ENCODE results near the gene PTPRT. TPM values are rescaled to one million over a fixed set of nuclear protein-coding genes. Genes with fewer than 3 reads are reported as not detected.

The PTPRT gene
- total RNA-seq, 1 experiment from 2014 or later, result not detected

DNA sequence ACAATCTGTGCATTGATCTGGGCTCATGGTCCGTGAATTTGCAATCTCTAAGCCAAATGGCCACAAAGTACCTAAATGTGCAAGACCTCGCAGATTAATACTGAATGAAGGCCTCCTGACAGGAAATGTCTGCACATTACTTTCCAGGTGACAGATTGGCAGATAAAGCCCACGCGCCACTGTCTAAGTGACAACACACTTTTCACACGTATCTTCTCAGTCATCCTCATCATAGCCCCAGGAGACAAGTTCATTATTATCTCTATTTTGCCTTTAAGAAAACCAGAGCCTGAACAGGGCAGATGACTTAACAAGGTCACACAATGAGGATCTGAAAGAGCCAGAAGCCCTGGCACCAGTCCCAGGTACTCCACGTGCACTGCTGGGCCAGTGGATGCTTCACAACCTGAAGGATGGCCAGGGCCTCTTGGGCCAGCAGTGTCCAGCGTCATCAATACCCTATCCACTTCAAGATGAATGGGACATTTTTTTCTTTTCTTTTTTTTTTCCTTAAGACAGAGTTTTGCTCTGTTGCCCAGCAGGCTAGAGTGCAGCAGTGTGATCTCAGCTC lies 266.3 kb downstream of the PTPRT start:
- Histone ChIP-seq H3K4me1 (ENCODE audit: insufficient read depth, low read length, poor library complexity, severe bottlenecking) (no peaks in the 10 kb centered on the region), H3K4me3 (ENCODE audit: low read depth, low read length, poor library complexity, severe bottlenecking) (no peak overlapping the region), H3K36me3 (ENCODE audit: insufficient read depth, low read length, poor library complexity, severe bottlenecking) (no peaks in the 10 kb centered on the region), H3K9me3 (ENCODE audit: low read depth, low read length, poor library complexity, severe bottlenecking) (no peaks in the 10 kb centered on the region), H3K27ac (ENCODE audit: low read depth, low read length, poor library complexity, severe bottlenecking) (no peak overlapping the region), H3K27me3 (replicated peaks; ENCODE audit: insufficient read depth, low read depth, low read length, poor library complexity) (no peaks in the 10 kb centered on the region)
- no peak for DNase-seq (ENCODE audit: low spot score)
- TF ChIP-seq EZH2 (IDR thresholded peaks at IDR 0.05; ENCODE audit: borderline replicate concordance, low read depth, low read length, poor library complexity, severe bottlenecking) (no peak), CTCF (conservative IDR thresholded peaks at IDR 0.05; ENCODE audit: low read depth, low read length) (no peak)
- BruUV-seq (replicated peaks), result no TSS peak
- intact Hi-C loops (cut with micrococcal nuclease; ENCODE audit: unreplicated experiment), result no loop called here
- CTCF ChIA-PET, result no interaction called here
- POLR2A ChIA-PET (ENCODE audit: low non-redundant PET), result no interaction called here

DNA sequence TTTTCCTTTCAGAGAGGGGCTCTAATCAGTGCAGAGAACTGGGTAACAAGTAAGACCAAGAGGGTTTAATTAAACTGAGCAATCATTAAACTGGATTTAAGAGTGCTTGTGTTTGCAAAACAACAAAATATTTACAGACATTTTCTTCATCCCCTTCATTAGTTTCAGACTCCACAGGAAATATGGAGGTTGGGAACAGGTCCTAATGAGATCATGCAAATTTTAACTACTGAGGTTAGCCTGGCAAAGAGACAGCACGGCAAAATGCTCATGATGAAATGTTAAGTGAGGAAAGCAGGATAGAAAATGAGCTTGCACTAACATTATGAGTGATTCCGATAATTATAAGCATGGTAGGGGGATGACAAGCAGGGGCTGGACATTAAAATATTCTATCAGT lies 268.9 kb downstream of the PTPRT start:
- H3K4me3 ChIP-seq (ENCODE audit: low read depth, low read length, poor library complexity, severe bottlenecking), result no peak overlapping the region
- TF ChIP-seq CTCF (conservative IDR thresholded peaks at IDR 0.05; ENCODE audit: low read depth, low read length) (no peak), EZH2 (IDR thresholded peaks at IDR 0.05; ENCODE audit: borderline replicate concordance, low read depth, low read length, poor library complexity, severe bottlenecking) (no peak)
- H3K36me3 ChIP-seq (ENCODE audit: insufficient read depth, low read length, poor library complexity, severe bottlenecking), result no peaks in the 10 kb centered on the region
- H3K9me3 ChIP-seq (ENCODE audit: low read depth, low read length, poor library complexity, severe bottlenecking), result no peaks in the 10 kb centered on the region
- no peak overlapping the region for H3K27ac ChIP-seq (ENCODE audit: low read depth, low read length, poor library complexity, severe bottlenecking)
- ChIA-PET POLR2A (ENCODE audit: low non-redundant PET) (no interaction called here), CTCF (no interaction called here)
- no peaks in the 10 kb centered on the region for H3K4me1 ChIP-seq (ENCODE audit: insufficient read depth, low read length, poor library complexity, severe bottlenecking)
- H3K27me3 ChIP-seq (replicated peaks; ENCODE audit: insufficient read depth, low read depth, low read length, poor library complexity), result no peaks in the 10 kb centered on the region
- intact Hi-C loops (cut with micrococcal nuclease; ENCODE audit: unreplicated experiment), result no loop called here
- no peak for DNase-seq (ENCODE audit: low spot score)
- BruUV-seq (replicated peaks), result no TSS peak

- TF ChIP-seq EZH2 (IDR thresholded peaks at IDR 0.05; ENCODE audit: borderline replicate concordance, low read depth, low read length, poor library complexity, severe bottlenecking), result no peak
- TF ChIP-seq CTCF (conservative IDR thresholded peaks at IDR 0.05; ENCODE audit: low read depth, low read length), result no peak
- no TSS peak for BruUV-seq (replicated peaks)
- ChIA-PET CTCF (no interaction called here), POLR2A (ENCODE audit: low non-redundant PET) (no interaction called here)
- Histone ChIP-seq H3K36me3 (ENCODE audit: insufficient read depth, low read length, poor library complexity, severe bottlenecking) (no peaks in the 10 kb centered on the region), H3K27me3 (replicated peaks; ENCODE audit: insufficient read depth, low read depth, low read length, poor library complexity) (no peaks in the 10 kb centered on the region), H3K4me3 (ENCODE audit: low read depth, low read length, poor library complexity, severe bottlenecking) (no peak overlapping the region), H3K4me1 (ENCODE audit: insufficient read depth, low read length, poor library complexity, severe bottlenecking) (no peaks in the 10 kb centered on the region), H3K9me3 (ENCODE audit: low read depth, low read length, poor library complexity, severe bottlenecking) (no peaks in the 10 kb centered on the region), H3K27ac (ENCODE audit: low read depth, low read length, poor library complexity, severe bottlenecking) (no peak overlapping the region)
- intact Hi-C loops (cut with micrococcal nuclease; ENCODE audit: unreplicated experiment), result no loop called here
- no peak for DNase-seq (ENCODE audit: low spot score)
Observed at GRCh38 chr20:42919316-42919715, 270.4 kb downstream of the PTPRT start.
